Tibial artery (tissue), 4 donors: ENCODE measurements around the gene ZDHHC21.

Source experiments
- DNase-seq, 2 donors: peaks; one replicate each; pipeline ENCODE4 v3.0.0-alpha.2; 2019
- H3K27ac ChIP-seq, 2 donors: fragments of 200-600 bp; sonication (generic) in 1 of 2; 1 replicate in 1 of 2; 2 replicates in 1 of 2; pipeline ENCODE4 v1.5.1; 2018 to 2019; ENCODE audit warnings: mild to moderate bottlenecking in 1 of 2
- H3K27me3 ChIP-seq, 2 donors: fragments of 200-600 bp; sonication (generic) in 1 of 2; one replicate each; pipeline versions ENCODE4 v1.5.1 to v1.6.0; 2016 to 2019
- H3K36me3 ChIP-seq, 3 donors: fragments of 200-600 bp; sonication (generic) in 2 of 3; one replicate each; pipeline ENCODE4 v1.5.1; 2016 to 2019; ENCODE audit warnings: mild to moderate bottlenecking in 2 of 3
- H3K4me1 ChIP-seq, 4 donors: fragments of 200-600 bp; sonication (generic) in 2 of 4; 1 replicate in 3 of 4; 2 replicates in 1 of 4; pipeline ENCODE4 v1.5.1; 2016 to 2019
- H3K4me3 ChIP-seq, 2 donors: fragments of 200-600 bp; sonication (generic) in 1 of 2; 1 replicate in 1 of 2; 2 replicates in 1 of 2; pipeline ENCODE4 v1.5.1; 2018 to 2019; ENCODE audit warnings: mild to moderate bottlenecking in 2 of 2
- H3K9me3 ChIP-seq, 3 donors: fragments of 200-600 bp; sonication (generic) in 1 of 3; one replicate each; pipeline ENCODE4 v1.5.1; 2016 to 2019
- CTCF ChIP-seq, 2 experiments: fragments of 200-600 bp in 1 of 2; fragments of 450-650 bp in 1 of 2; IDR thresholded peaks; one replicate each; pipeline ENCODE4 v1.5.1; 2017 to 2019; ENCODE audit warnings: antibody characterized with exemption in 2 of 2, mild to moderate bottlenecking in 1 of 2, moderate library complexity in 1 of 2
- intact Hi-C: fragments of 100-400 bp; cut with DNase I; formaldehyde crosslinking; loops from one replicate; pipeline ENCODE4 v1.15.0; 2023; ENCODE audit warnings: low total_unique reads

The ZDHHC21 gene

GRCh38 chr9:14608540-14608939 is 84.7 kb downstream of the ZDHHC21 start:
- intact Hi-C loops: no loop called here
- H3K36me3 ChIP-seq: peaks cover 0 to 3% (median 0%) of the 10 kb centered on the region in 3 donors
- no peak for TF ChIP-seq CTCF (IDR thresholded peaks at IDR 0.05)
- H3K4me3 ChIP-seq: no peak overlapping the region
- no peaks in the 10 kb centered on the region for H3K9me3 ChIP-seq
- H3K27ac ChIP-seq: no peak overlapping the region
- no peak for DNase-seq
- no peaks in the 10 kb centered on the region for H3K4me1 ChIP-seq
- H3K27me3 ChIP-seq: no peaks in the 10 kb centered on the region

- Histone ChIP-seq H3K27me3 (no peaks in the 10 kb centered on the region), H3K36me3 (peaks cover 16 to 28% (median 24%) of the 10 kb centered on the region in 3 donors), H3K27ac (no peak overlapping the region), H3K4me1 (no peaks in the 10 kb centered on the region), H3K9me3 (peaks cover 0 to 10% (median 0%) of the 10 kb centered on the region in 3 donors), H3K4me3 (no peak overlapping the region)
- DNase-seq: no peak
- TF ChIP-seq CTCF (IDR thresholded peaks at IDR 0.05): no peak
- intact Hi-C loops: no loop called here
Measured at GRCh38 chr9:14597171-14597799, 95.9 kb downstream of the ZDHHC21 start.

GRCh38 chr9:14593406-14593805 is 99.8 kb downstream of the ZDHHC21 start:
- no peaks in the 10 kb centered on the region for H3K27me3 ChIP-seq
- TF ChIP-seq CTCF (IDR thresholded peaks at IDR 0.05): no peak
- intact Hi-C loops: no loop called here
- no peak for DNase-seq
- H3K36me3 ChIP-seq: peaks cover 16 to 24% (median 22%) of the 10 kb centered on the region in 3 donors
- no peak overlapping the region for H3K27ac ChIP-seq
- H3K4me1 ChIP-seq: no peaks in the 10 kb centered on the region
- H3K9me3 ChIP-seq: peaks cover 0 to 10% (median 0%) of the 10 kb centered on the region in 3 donors
- H3K4me3 ChIP-seq: no peak overlapping the region

- peaks cover 0 to 10% (median 0%) of the 10 kb centered on the region in 3 donors for H3K9me3 ChIP-seq
- H3K27me3 ChIP-seq: no peaks in the 10 kb centered on the region
- no peaks in the 10 kb centered on the region for H3K4me1 ChIP-seq
- DNase-seq: no peak
- no peak overlapping the region for H3K27ac ChIP-seq
- no peak overlapping the region for H3K4me3 ChIP-seq
- peaks cover 9 to 18% (median 9%) of the 10 kb centered on the region in 3 donors for H3K36me3 ChIP-seq
- intact Hi-C loops: no loop called here
- TF ChIP-seq CTCF (IDR thresholded peaks at IDR 0.05): no peak
Measured at GRCh38 chr9:14591411-14591810, 101.8 kb downstream of the ZDHHC21 start.

- Histone ChIP-seq H3K36me3 (no peaks in the 10 kb centered on the region), H3K4me3 (no peak overlapping the region), H3K9me3 (no peaks in the 10 kb centered on the region), H3K27me3 (no peaks in the 10 kb centered on the region), H3K4me1 (no peaks in the 10 kb centered on the region), H3K27ac (no peak overlapping the region)
- TF ChIP-seq CTCF (IDR thresholded peaks at IDR 0.05): no peak
- intact Hi-C loops: no loop called here
- no peak for DNase-seq
Measured at GRCh38 chr9:14585730-14586473, 107.3 kb downstream of the ZDHHC21 start.
